Right kidney (tissue), 1 donor: ENCODE results near the gene GBX1.

Source experiments
- DNase-seq: peaks from one replicate; pipeline ENCODE4 v3.0.0-alpha.2; 2016

The GBX1 gene

DNA sequence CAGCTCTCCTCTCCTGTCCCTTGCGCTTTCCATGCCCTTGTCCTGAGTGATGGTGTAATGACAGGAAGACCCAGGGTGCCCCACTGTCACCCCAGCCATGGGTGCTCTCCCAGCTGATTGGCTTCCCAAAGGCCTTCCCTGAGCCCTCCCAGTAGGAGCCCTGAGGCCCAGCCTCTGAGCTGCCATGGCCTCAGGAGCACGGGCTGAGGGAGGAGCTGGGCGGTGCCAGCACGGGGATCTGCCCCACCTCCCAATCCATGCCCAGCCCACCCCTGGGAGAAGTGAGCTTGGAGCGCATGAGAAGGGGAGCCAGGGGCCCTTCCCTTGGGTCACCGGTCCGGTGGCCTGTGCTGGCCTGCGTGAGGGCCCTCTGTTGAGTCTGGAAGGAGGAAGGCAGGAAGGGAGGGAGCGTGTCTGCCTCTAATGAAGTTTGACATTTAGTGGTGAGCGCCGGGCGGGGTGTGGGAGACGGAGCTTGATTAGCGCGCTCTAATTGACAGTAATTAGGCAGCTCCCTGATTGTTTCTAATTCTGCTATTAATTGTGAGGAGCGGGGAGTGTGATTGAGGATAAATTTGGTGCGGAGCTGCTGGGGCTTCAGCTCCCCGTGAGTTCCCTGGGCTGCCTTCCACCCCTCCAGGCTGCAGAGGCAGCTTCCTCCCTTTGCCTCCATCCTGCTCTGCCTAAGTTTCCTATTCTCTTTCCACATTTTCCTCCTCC is 28.3 kb downstream of the GBX1 start:
- no peak for DNase-seq

DNA sequence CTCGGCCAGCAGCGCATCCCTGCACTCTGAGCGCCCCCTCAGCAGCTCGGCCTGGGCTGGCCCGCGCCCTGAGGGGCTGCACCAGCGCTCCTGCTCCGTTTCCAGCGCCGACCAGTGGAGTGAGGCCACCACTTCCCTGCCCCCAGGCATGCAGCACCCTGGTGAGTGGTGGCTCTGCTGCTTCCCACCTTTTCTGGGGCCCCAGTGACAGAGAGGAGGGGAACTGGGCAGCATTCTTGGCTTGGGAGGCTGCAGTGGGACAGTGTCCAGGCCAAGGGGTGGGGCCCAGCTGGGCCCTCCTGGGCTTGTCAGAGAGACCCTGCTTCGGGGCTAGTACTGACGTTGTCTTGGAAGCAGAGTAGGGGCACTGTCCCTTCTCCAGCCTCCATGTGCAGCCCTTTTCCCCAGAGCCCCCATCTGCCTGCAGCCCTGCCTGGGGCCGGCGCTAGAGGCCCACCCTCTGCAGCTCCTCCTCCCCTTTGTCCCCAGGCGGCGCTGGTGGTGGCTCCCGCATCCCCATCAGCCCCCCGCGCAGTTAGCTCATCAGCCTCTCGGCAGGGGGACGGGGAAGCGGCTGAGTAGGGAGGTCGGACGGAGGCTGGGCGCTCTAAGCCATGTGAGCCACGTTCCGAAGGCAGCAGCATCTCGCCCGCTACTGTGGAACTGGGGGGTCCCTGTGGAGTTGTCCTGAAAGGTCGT is 29.2 kb downstream of the GBX1 start:
- DNase-seq, result no peak

DNA sequence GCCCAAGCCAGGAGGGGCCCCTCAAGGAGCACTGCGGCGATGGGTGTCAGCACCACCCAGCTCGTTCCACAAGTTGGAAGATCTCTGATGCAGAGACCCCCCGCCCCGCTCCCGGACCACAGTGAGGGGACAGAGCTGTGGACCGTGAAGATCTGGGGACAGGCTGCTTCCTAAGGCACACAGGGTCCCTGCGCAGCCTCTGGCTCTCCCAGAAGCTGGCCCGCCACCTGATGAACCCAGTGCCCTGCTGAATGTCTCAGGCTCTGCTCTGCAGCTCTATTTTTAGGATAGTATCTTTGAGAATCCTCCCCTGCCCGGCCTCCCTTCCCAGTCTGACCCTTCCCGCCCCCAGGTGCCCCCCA is 29.7 kb downstream of the GBX1 start:
- DNase-seq, result no peak

DNA sequence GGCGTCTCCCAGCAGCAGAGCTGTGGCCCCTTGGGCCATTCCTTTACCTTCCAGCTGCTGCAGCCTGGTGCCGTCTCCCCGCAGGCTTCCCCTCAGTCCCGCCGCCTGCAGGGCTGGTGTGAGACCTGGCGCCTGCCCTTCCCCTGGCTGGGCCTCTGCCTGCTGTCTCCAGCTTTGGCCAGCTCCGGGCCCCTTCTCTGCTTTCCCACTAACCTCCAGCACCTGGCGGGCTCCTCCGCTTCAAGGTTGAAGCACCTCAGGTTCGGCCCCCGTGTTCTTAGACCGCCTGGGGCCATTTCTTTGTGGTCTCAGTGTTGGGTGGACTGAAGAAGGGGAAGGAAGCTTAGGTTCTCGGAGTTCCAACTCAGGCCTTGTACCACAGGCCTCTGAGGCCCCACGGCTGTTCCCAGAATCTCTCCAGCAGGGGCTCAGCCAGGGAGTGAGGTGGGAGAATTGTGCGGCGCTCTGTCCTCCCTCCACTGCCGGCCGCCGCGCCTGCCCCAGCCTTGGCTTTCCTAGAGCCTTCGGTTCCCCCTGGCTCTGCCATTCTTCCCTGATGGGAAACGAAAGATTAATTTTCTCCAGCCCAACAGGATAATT is 30.3 kb downstream of the GBX1 start:
- DNase-seq, result no peak

DNA sequence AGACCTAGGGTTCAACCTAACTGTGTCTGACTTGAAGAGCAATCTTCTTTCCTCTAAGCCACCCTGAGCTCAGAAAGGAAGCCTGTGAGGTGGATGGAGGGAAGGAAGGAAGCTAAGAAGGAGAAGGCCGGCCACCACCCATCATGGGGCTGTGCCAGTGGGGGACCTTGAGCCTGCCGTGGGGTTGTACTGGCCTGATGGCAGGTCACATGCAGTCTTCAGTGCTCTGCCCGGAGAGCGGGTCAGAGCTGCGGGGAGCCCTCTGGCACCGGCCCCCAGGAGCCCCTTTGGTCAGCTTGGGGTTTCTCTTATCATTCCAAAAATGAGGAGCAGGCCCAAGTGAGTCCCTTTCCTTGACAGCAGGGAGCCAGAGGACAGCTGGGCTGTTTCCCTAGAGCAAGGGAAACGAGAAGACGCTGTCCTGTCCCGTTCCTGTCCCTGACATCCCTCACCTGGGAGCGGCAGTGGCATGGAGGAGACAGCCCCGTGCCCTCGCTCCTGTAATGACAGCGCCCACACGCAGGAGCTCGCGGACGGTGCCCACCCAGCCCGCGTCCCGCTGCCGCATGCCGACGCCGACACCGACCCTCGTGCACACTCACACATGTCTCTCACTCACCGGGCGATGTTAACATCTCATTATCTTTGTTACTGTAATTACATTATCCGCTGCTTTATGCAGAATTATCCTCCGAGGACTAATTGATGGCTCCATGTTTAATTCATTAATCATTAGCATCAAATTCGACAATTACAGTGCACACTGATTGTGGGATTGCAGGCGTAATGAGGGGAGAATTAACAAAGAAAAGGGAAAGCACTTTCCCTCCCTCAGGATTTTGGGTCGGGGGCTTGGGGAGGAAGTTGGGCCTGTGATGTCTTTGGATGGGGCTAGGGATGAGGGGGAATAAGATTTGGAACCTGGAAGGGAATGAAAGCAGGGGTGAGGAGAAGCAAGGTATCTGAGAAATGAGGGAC is 31.3 kb downstream of the GBX1 start:
- no peak for DNase-seq

DNA sequence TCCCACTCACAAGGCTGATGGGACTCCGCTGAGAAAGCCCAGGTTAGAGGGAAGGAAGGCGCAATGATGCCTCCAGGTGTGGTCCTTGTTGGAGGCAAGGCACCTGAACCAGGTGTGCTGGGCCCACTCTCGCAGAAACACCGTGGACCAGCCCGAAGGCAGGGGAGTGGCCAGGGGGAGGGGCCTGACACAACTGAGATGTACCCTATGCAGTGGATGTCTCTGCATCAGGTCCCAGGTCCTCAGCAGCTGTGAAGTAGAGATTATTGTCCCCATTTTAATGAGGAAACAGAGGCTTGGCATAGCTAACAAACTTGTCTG is 32.0 kb downstream of the GBX1 start:
- DNase-seq, result no peak

DNA sequence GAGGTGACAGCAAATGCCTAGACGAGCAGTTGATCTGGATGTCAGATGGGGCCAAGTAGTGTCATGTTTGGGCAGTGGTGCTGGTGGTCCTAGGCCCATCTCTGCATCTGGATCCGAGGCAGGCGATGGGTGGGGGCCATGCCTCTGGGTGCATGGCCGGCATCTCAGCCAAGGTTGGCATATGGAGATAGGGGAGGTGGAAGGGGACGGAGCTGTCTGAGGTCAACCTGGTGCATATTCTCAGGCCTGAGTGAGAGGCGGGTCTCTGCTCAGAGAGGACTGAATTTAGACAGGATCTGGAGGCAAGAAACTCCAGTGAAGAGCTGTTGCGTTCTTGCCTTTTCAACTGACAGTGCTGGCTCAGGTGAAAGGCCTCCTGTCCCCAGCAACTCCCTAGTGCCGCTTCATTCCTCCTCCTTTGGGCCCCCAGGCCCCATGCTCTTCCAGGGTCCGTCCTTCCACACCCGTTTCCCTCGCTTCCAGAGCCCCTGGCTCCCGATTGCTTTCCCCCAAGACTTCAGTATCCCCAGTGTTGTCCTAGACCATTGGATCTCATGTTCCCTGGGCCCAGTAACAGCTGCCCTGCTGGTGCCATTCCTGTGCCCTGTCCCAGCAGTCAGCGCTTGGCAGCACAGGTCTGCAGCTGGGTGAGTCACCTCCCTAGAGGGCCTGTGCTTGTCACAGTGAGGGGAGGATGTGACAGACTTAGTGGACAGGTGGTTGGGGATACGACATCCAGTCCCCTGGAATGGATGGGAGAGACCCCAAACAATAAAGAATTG is 32.6 kb downstream of the GBX1 start:
- no peak for DNase-seq

DNA sequence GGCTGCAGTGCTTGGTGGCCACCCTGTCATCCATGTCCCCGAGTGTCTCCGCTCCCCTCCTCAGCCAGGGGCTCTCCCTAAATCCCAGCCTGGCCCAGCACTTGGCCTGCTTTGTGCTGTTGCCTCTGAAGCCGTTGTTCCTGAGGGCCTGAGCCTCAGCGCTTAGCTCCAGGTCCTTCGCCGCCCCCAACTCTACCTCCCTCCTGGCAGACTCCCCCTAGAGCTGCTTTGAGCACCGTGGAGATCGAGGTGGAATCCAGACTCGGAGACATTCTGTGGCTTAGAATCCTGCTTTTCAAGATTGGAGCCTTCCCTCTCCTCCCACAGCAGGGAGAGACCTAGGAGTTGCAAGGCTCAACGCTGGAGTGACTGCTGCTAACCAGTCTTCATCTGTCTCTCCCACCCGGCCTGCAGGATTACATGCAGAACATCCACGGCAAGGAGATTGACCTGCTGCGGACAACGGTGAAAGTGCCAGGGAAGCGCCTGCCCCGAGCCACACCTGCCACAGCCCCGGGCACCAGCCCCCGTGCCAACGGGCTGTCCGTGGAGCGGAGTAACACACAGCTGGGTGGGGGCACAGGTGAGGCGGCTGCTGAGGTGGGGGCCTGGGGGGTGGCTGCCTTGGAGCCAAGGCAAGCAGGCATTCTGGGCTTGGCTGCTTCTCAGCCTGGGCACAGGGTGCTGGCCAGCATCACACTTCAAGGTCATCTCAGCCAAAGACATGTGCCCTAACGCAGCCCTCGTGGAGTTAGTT is 33.3 kb downstream of the GBX1 start:
- DNase-seq, result no peak

DNA sequence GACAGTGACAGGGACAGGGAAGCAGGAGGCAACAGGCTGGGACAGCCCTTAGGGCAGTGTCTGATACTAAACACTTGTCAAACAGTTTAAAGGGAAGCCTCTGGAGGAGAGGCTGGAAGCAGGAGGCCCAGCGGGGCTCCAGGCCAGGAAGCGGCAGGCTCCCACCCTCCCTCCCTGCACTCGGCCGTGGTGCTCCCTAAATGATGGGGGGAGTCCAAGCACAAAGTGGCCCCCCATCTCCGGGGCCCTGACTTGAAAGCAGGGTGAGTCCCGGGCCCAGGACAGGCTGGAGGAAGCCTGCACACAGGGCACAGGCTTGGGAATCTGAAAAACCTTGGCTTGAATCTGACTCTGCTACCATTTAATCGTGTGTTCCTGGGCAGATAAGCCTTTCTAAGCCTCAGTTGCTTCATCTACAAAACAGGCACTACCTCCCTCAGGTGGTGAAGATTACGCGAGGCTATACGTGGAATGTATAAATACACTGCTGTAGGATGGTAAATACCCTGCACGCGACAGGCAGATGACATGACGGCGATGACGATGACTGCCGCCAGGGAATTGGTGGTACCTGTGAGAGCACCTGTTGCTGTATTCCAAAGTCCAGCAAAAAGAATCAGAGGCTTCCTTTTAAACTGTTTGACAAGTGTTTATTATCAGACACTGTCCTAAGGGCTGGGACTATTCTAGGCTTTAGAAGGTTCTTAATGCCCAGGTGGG is 34.1 kb downstream of the GBX1 start:
- DNase-seq, result no peak

DNA sequence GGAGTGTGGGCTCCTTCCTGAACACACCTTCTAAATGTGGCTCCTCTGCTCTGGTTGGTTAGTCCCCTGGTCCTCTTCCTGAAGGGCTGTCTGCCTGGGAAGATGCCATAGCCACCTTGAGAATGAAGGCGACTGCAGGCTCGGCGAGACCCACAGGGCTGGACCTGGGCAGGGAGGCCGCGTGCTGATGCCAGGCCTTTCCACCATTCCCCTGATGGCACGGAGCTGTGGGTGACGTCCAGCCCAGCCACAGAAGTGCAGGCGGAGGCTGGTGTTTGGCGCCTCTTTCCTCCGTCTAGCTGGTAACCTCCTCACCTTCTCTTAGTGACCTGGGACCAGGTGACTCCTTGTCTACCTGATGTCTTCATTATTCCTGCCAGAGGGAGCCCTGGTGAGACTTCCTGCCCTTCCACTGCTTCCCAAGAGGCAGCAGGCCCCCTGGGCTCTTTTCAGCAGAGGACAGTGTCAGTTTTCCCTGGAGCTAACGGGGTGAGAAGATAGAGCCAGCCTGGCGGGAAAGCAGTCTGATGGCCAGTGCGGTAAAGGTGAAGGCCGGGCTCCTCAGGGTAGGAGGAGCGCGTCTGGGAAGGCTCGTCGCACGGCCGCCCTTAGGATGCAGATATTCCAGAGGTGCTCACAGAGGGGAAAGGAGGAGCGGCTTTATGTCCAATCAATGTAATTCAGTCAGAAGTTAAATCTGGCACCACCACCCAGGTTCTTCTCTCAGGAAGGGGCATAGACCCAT is 34.9 kb downstream of the GBX1 start:
- no peak for DNase-seq

DNA sequence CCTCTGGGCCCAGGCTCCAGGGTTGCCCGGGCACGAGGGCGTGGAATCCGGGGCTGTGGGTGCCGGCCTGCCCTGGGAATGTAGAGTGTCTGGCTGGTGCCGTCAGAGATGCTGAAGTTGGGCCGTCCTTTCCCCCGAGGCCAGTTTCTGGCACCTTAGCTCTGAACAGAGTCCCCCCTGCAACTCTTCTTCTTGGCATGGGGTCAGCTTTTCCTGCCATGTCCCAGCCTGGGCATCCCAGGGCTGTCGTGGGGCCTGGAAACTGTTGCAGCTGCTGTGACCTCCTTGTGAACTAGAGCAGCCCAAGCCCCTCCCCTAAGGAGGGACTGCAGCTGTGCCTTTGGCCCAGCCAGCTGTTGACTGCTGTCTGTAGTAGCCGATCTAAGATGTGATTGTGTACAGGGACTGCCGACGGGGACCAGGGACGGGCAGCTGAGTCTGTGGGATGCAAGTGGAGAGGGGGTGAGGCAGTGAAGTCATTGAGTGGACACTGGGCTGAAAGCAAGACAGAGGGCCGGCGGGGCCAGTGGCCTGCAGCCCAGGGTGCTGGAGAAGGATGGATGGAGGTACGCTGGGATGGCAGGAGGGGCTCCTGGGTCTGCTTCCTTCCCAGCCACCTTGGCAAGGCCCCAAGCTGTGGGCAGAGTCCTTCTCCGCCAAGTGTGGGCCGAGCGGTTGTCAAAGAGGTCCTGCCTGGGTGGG is 35.8 kb downstream of the GBX1 start:
- no peak for DNase-seq

DNA sequence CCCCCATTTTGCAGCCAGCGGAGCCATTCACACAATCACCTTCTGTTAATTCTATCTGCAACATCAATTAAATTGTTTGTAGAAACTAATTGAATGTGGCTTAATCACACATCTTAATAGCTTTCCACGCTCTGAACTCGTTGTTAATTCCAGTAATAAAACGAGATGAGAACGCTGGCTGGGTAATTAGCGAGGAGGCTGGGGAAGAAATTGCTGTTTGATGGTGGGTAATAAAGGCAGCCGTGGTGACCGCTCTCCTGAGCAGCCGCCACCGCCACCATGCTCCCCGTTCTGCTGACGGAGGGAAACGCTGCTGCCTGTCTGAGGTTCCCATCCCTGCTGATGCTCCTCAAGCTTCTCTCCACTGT is 36.3 kb downstream of the GBX1 start:
- DNase-seq, result no peak

DNA sequence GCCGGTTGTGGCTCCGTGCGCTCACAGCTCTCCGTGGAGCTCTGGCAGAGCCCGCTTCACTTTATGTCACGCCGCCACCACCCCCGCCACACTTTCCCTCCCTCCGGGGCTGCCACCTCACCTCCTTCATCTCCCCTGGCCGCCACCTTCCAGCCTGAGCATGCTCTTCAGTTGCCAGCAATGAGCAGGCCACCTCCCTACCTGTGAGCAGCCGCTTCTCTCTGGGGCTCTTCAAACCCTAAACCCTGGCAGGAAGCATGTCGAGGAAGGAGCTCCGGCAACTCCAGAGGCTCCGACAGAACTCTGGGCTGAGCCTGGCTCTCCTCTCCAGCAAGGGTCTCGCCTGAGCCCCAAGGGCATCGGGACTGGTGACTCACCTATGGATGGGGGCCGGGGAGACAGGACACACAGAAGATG is 36.7 kb downstream of the GBX1 start:
- DNase-seq, result no peak

DNA sequence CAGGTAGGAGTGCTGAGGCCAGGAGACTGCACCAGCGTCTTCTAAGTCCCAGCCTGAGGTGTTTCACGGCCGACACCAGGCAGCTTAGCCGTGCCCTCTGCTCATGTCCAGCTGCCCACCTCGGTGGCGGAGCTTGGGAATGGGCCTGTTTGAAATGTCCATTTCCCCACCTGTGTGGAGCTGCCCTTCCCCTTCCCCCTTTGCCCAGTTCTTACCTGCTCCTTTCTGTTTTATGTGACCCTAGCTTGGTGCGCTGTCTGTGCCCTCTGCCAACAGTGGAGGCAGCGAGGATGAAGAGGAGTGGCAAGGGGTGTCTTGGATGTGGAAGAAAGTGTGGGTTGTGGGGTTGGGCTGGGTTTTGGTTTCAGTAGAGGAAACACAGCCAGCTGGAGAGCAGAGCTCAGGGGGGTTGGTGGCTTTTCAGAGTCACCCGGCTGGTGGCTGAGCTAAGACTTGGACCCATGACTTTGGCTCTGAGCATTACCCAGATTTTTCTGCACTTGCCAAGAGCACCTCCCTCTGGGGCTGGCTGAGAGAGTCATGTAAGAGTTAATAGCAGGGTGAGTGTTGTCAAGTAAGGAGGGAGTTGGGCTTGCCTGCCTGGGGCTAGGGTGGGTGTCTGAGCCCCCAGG is 37.4 kb downstream of the GBX1 start:
- DNase-seq, result no peak

DNA sequence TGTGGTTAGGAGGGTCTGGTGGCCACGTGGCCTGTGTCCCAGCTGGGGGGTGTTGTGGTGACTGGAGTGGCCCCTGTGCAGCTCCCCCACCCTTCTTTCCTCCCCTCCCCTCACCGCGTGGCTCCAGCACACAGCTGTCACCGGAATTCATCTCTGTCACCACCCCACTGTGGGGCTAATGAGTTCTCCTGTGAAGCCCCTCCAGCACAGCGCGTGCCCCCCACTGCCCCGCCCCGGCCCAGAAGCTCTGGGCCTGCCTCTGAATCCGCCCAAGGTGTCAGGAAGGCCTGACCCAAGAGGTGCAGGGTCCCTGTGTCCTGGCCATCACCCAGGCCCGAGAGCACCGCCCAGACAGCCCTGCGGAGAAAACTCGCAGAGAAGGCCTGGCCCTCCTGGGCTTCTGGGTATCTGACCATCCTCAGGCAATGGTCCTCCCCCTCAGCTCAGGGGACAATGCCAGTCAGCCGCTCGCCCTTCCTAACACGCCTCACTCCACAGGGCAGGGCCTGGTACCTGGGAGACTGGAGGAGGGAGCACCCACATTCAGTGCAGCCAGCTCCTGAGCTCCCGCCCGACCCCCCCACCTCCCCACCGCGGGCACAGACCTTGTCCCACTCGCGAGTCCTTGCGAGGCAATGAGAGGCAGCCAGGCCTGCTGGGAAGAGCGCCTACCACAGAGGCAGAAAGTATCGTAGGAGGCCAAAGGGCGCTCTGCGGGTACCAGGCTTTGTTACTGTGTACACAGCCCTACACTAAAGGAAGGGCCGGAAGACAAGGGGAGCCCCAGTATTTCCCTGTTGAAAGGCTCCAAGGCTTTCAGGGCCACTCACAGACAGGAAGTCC is 38.2 kb downstream of the GBX1 start:
- no peak for DNase-seq

DNA sequence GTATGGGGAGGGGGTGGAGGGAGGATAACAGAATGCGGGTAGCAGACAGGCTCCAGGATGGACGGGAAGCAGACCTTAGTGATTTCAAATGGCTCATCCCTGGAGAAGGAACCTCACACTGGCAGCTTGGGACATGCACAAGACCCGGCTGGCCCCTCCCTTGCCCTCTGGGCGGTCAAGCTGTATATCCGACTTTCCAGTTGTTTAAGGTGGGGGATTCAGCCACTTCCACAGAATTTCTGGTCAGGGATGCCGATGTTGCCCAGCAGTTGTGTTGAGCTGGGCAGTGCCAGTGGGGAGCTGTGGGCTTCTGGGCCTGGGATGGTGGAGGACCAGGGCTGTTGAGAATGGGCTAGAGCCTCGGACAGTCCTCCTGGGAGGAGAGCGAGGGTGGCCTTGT is 38.8 kb downstream of the GBX1 start:
- DNase-seq, result no peak

DNA sequence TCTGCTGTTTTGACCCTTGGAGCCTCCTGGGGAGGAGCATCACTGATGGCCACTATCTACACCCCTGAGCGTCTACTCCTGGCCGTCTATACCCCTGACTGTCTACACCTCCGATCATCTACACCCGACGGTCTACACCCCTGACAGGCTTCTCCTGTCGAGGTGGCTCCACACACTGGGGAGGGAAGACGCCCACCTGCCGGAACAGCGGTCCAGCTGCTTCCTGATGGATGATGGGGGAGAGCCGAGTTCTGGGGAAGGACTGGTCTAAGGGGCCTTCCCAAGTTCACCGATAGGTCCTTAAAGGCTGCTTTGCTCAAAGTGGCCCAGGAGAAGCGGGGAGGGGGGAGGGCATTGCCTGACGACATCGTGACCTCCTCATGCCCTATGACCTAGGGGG is 39.4 kb downstream of the GBX1 start:
- no peak for DNase-seq
